Measurements from ENCODE around the gene ACTA2.
A peak's percentile ranks its signal among the peaks of the same experiment; 100 is the strongest.
"Not testable (repeated sequence)": the region's sequence is repeated elsewhere in the genome, so short reads cannot be mapped to it uniquely, and the experiment has no call there.

Gene ACTA2

DNA sequence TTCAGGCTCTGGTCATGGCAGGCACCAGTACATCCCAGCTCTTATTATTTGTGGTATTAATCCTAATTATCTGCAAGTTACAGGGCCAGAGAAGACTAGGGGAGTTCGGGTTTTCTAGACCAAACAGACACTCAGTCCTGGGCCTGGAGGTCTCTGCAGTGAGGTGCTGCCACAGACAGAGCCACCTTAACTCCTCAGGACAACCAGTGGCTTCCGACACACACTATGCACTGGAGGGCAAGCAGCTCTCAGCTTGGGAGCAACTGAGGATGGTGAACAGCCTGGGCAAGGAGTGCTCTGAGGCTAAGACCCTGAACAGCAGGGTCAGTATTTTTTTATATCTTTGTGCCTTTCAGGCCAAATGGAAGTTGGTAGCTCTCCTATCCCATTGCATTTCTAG, 19.0 kb downstream of the ACTA2 start:
- H3K4me3 ChIP-seq (ENCODE audit: low read depth, low read length), result no peak overlapping the region
- TF ChIP-seq, protein P1, sequence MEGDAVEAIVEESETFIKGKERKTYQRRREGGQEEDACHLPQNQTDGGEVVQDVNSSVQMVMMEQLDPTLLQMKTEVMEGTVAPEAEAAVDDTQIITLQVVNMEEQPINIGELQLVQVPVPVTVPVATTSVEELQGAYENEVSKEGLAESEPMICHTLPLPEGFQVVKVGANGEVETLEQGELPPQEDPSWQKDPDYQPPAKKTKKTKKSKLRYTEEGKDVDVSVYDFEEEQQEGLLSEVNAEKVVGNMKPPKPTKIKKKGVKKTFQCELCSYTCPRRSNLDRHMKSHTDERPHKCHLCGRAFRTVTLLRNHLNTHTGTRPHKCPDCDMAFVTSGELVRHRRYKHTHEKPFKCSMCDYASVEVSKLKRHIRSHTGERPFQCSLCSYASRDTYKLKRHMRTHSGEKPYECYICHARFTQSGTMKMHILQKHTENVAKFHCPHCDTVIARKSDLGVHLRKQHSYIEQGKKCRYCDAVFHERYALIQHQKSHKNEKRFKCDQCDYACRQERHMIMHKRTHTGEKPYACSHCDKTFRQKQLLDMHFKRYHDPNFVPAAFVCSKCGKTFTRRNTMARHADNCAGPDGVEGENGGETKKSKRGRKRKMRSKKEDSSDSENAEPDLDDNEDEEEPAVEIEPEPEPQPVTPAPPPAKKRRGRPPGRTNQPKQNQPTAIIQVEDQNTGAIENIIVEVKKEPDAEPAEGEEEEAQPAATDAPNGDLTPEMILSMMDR (IDR thresholded peaks at IDR 0.05; ENCODE audit: borderline replicate concordance, insufficient read depth, low read depth, low read length), result no peak

DNA sequence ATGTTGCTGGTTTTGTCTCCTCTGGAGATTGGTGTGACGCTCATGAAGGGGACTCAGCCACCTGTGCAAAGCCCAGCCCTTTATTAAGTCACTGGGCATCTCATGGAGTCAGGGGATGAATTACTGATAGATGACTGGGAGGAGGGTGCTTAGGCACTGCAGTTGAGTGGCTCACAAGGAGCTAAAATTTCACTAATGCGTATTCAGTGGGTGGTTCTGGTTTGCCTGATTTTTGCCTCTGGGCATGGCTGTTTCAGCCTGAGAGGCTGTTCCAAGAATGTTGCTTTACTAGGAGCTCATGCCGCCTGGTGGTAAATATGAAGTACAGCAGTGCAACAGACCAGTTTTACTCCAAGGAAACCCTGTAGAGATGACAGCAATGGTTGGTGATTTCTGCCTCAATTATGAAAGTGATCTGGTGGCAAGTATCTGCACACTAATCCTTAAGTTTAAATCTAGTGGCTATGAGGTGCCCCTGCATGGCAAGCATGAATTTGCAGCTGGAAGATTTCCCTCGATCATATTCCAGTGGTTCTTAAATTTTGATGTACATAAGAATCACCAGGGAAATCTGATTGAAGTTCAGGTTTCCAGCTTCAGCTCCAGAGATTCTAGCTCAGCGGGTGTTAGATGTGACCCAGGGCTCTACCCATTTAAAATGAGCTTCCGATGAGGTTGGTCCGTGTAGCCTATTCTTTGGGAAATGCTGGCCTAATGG, 19.9 kb downstream of the ACTA2 start:
- H3K4me3 ChIP-seq (ENCODE audit: low read depth, low read length), result no peak overlapping the region
- TF ChIP-seq, protein P1 (IDR thresholded peaks at IDR 0.05; ENCODE audit: borderline replicate concordance, insufficient read depth, low read depth, low read length), result peak; percentile 71

GRCh38 chr10:88932029-88932428, 20.5 kb downstream of the ACTA2 start:
- not testable (repeated sequence) for H3K4me3 ChIP-seq (ENCODE audit: low read depth, low read length)

DNA sequence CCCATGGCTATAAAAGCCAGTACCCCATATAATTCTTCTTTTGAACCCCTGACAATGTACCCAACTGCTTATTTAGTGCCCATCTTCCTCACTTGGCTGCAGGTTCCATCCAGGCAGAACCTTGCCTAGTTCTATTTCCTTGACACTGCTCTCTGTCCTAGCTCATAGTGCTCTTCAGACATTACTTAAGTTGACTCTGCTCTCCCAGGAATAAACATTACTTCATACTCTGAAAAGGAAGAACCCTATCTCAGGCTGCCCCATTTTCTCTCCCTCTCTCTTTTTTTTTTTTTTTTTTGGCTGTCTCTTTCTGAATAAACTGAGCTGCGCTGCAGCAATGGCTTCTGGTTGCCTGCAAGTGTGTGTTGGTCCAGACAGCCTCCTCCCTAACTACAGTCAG, 21.0 kb downstream of the ACTA2 start:
- H3K4me3 ChIP-seq (ENCODE audit: low read depth, low read length), result no peak overlapping the region
- TF ChIP-seq, protein P1 (IDR thresholded peaks at IDR 0.05; ENCODE audit: borderline replicate concordance, insufficient read depth, low read depth, low read length), result no peak

- TF ChIP-seq, protein P1 (IDR thresholded peaks at IDR 0.05; ENCODE audit: borderline replicate concordance, insufficient read depth, low read depth, low read length), result no peak
These were observed 24.3 kb downstream of the ACTA2 start for GRCh38 chr10:88928254-88928653.

GRCh38 chr10:88927416-88927690, 25.2 kb downstream of the ACTA2 start:
- TF ChIP-seq, protein P1 (IDR thresholded peaks at IDR 0.05; ENCODE audit: borderline replicate concordance, insufficient read depth, low read depth, low read length), result no peak
- no peak overlapping the region for H3K4me3 ChIP-seq (ENCODE audit: low read depth, low read length)

More at GRCh38 chr10:88928254-88928653, 24.3 kb downstream of the ACTA2 start:
- H3K4me3 ChIP-seq (ENCODE audit: low read depth, low read length), result no peak overlapping the region

DNA sequence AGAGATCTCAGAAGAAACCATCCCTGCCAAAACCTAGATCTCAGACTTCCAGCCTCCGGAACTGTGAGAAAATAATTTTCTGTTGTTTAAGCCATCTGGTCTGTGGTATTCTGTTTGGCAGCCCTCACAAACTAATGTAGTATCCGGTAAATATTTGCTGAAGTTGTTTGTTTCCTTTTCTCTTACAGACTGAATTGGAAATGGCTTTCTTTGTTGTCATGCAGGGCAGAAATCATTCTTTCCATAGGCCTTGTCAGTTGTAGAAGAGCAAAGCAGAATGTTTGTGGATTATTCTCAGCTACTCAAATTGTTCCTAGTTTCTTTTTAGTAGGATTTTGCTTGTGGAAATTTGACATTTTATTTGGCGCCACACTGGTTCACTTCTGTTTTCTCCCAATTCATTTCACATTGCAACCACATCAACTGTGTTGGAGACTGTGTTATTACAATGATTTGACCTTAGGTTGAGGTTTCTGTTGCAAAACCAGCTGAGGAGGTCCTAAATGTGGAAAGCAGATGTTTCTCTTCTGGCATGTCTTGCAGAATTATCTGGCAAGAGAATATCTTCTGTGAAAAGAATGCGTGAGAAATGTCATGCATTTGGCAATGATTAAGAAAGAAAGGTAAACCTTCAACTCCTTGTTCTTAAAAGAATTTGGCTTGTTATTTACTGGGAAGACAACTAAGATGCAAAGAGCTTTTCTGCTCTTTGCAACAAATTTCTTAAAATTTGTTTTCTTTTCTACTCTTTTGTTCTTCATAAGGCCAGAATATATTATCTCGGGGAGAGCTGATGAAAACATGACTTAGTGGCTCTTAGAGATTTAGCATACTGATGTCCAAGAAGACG, 25.8 kb downstream of the ACTA2 start:
- no peak overlapping the region for H3K4me3 ChIP-seq (ENCODE audit: low read depth, low read length)
- TF ChIP-seq, protein P1 (IDR thresholded peaks at IDR 0.05; ENCODE audit: borderline replicate concordance, insufficient read depth, low read depth, low read length), result no peak
